Hematopoietic multipotent progenitor cell treated with erythropoietin and hydrocortisone succinate and interleukin-3 and kit ligand, for 4 days (in vitro differentiated cells): Measurements from ENCODE around the gene CNIH1.
A peak's percentile ranks its signal among the peaks of the same experiment; 100 is the strongest.
"Not testable (repeated sequence)": the region's sequence is repeated elsewhere in the genome, so short reads cannot be mapped to it uniquely, and the experiment has no call there.

Experiments
- DNase-seq: peaks from one replicate; pipeline ENCODE4 v3.0.0-alpha.2; 2015

Gene CNIH1

DNA sequence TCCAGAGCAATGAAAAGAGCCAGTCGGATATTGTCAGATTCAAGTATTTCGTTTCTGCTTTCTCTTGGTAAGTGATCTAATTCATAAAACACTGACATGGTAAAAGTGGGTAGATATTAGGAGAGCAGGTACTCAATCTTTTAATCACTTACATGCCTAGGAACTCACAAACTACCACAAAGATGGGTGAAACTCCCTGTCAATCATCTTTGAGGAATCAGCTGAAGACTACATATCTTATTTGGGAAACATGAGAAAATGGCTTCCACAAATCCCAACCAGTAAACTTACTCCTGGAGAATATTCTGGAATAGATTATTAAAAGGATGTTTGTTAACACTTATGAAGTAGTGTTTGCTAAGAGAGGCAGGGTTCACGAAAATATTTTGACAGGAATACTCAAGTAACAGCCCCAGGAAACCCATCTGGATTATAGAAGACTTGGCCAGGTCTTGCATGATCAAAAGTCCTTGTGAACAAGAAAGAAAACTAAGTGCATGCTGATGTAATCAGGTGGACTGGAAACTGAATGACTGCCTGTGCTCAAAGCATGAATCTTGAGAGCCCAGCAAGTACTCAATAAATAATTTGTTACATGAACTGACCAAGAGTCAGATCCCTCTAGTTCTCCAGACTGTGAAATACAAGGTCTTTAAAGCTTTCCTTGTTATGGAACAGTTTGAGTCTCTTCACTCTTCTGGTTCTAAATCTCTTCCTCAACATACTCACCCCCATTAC, 15.5 kb downstream of the CNIH1 start:
- no peak for DNase-seq

DNA sequence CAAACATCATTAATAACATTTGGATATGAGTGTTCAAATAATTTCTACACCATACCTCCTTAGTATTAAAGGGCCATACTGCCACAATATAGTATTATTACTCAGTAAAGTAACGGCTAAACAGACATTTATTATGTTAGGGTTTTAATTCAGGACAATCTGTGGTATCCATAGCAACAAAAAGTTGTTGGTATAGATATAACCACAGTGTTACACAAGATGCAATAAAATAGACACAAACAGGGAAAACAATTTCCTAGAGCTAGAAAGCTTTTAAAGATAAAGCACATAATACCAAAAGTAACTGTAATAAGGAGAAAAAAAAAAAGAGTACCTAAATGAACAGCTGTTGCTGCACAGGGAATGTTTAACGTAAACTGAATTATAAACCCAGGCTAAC, 16.1 kb downstream of the CNIH1 start:
- no peak for DNase-seq

DNA sequence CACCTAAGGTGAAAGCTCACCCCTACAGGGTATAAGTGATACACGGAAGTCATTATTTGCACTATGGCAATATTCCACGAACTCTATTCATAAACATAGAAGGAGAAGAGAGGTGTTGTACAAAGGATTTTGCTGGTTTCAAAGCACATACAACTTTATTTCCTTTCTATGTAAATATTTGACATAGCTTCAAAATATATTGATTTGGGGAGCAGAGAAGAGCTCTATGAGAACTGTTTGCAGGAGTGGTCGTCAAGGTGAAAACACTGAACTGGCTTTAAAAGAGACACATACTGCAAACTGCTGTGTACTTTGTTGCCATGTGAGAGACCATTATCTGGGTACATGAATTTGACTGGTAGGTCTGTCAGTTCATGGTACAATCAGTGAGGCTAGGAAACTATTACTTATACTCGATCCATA, 16.7 kb downstream of the CNIH1 start:
- no peak for DNase-seq

DNA sequence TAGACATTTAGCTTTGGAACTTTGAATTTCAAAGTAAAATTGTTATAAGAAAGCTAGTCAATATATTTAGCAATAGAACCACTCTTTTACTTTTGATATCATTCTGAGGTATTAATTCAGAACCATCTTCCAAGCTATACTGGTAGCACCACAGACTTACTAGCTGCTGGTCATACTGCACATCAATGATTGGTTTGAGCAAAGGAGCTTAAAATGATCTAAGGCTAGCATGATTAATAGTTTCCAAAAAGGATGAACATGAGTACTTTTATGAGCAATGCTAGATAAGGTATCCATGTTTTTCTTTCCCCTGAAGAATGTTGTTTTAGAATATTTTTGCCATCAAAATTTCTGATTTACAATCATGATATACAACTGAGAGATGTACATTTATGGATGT, 17.2 kb downstream of the CNIH1 start:
- DNase-seq = no peak

DNA sequence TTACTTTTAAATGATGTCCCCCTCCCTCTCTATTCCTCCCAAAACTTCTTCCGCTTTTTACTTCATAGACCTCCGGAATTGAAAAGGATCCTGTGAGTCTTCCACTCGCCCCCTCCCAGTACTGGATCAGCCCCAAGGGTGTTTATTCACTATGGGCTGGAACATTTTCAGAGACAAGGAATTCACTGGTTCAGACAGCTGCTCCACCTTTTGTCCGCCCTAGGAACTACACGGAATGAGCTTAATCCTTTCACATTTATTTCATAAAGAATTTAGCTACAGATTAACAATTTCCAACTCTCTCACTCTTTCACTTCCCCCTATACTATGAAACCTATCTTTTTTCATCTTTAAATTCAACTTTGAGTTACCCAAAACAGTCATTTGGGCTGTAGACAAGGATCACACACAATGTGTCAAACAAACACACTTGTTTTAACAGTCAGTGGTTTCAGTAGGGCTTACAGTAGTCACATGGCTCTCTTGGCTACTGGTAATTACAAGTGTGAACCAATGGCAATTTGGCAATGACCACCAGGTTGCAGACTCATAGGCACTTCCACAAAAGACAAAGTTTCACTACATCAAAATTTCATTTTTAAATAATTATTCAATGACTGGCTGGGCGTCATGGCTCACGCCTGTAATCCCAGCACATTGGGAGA, 20.6 kb downstream of the CNIH1 start:
- peak; percentile 63 for DNase-seq

DNA sequence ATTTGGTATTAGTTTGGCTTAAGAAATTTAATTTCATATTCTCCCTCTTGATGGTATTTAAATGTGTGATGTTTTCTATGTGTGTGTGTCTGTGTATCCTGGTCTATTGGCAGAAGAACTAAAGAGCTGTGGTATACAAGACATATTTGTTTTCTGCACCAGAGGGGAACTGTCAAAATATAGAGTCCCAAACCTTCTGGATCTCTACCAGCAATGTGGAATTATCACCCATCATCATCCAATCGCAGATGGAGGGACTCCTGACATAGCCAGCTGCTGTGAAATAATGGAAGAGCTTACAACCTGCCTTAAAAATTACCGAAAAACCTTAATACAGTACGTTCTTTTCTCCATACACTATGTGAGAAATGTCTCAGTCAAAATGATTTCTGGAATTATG, 29.8 kb downstream of the CNIH1 start:
- no peak for DNase-seq

DNA sequence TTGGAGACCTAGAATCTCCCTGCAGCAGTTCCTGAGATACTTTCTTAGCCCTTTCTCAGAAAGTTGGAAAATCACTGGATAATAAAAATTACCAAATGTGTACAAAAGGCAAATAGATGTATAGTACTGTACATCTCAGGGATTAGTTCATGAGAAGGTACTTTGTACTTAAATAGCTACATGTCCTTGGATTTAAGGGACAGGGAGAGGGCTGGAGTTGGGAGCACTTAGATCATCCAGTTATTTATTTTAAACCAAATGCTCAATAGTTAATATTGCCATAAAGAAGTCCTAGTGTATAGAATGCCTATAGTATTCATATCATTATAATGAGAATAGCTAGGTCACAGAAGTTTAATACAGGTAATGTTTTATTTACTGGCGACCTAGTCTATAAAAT, 31.0 kb downstream of the CNIH1 start:
- DNase-seq = no peak

DNA sequence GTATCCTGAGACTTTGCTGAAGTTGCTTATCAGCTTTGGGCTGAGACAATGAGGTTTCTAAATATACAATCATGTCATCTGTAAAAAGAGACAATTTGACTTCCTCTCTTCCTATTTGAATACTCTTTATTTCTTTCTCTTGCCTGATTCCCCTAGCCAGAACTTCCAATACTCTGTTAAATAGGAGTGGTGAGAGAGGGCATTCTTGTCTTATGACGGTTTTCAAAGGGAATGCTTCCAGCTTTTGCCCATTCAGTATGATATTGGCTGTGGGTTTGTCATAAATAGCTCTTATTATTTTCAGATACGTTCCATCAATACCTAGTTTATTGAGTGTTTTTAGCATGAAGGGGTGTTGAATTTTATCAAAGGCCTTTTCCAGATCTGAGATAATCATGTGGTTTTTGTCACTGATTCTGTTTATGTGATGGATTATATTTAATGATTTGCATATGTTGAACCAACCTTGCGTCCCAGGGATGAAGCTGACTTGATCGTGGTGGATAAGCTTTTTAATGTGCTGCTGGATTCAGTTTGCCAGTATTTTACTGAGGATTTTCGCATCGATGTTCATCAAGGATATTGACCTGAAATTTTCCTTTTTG, 37.7 kb downstream of the CNIH1 start:
- DNase-seq = not testable (repeated sequence)

DNA sequence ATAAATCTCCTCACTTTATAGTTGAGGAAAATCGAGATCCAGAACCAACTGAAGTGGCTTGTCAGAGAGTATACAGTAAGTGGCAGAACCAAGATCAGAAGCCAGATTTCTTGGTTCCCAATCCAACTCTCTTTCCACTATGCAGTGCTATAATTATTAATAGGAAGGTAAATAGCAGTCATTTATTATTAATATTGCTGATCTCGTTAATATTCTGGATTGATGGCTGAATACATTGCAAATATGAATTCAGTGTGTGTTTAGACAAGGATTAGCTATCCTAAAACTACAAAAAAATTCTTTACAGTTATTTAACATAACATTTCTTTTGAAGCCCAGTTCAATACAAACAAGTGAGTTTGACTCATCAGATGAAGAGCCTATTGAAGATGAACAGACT, 41.6 kb downstream of the CNIH1 start:
- no peak for DNase-seq

DNA sequence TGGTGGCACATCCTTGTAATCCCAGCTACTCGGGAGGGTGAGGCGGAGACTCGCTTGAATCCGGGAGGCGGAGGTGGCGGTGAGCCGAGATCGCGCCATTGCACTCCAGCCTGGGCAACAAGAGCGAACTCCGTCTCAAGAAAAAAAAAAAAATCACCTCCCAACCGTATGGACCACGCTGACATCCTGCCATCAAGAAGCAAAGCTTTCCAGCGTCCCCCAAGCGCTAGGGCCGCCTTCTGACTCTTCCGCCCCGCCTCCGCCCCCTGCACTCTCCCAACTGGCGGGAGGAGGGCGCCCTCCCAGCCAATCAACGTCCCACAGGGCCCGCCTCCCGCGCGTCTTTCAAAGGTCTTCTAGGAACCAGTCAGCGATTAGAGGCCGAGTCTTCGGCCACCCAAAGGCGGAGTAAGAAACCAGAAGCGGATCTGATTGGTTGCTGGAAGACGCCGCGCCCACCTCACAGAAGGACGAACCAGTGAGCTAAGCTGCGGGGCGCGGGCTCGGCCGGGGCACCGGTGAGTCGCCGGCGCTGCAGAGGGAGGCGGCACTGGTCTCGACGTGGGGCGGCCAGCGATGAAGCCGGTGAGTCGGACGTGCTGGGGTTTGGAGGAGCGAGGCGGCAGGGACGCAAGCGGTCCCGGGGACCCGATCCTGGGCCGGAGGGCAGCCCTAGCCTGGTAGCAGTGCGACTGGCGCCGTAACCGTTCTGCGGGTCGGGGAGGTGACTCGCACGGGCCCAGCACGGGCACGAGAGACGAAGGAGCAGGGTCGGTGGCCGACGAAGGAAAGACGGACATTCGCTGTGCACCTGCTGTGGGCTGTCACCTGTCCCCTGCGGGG, 44.5 kb downstream of the CNIH1 start, which contains the start of gene CDKN3:
Gene CDKN3 (plus strand): TSS at position 515 of the 843 bp plus-strand sequence. CDS start 62 bp downstream, at position 577.
- peak; percentile 100 for DNase-seq

DNA sequence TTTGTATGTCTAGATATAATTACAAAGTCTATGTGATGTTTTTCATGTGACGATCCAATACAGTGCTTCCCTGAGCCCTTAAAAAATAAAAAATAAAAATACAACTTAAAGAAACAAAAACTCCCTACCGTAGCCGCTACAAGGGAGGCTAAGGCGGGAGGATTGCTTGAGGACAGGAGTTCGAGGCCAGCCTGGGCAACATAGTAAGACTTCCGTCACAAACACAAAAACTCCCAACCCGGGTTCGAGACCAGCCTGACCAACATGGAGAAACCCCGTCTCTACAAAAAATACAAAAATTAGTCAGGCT, 45.0 kb downstream of the CNIH1 start:
- no peak for DNase-seq

DNA sequence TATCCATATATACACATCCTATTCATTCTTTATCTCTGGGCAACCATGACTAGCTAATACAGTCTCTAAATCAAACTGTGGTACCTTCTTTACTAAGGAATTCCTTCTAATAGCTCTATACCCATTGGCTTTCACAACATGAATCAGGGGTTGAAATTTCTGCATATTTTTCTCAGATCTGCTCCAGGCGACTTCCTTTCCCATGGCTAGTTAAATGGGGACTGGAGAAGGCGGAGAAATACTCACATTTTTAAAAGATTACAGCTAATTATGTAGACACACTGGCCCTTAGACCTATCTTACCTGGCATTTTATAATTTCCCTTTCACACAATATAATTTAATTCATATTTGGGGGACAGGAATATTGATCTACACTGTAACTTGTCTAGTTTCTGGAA, 45.5 kb downstream of the CNIH1 start:
- no peak for DNase-seq

DNA sequence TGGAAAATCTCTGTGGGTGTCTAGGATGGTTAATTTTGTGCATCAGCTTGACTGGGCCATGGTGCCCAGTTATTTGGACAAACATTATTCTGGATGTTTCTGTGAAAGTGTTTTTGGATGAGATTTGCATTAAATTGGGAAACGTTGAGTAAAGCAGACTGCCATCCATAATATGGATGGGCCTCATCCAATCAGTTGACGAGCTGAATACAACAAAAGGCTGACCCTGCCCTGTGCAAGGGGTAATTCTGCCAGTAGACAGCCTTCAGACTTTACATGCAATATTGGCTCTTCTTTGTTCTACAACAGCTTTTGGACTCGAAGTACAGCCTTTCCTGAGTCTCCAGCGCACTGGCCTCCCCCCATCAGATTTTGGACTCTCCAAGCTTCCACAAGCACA, 45.9 kb downstream of the CNIH1 start:
- DNase-seq = no peak

DNA sequence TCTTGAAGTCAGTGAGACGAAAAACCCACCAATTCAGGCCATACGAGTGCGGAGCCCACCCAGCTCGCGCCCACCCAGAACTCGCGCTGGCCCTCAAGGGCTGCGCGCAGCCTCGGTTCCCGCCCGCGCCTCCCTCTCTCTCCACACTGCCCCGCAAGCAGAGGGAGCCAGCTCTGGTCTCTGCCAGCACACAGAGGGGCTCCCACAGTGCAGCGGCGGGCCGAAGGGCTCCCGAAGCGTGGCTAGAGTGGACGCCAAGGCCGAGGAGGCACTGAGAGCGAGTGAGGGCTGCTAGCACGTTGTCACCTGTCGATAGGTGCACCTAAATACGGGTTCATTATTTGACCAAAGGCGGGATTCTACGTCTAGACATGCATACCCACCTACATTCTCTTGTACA, 46.6 kb downstream of the CNIH1 start:
- DNase-seq = no peak

DNA sequence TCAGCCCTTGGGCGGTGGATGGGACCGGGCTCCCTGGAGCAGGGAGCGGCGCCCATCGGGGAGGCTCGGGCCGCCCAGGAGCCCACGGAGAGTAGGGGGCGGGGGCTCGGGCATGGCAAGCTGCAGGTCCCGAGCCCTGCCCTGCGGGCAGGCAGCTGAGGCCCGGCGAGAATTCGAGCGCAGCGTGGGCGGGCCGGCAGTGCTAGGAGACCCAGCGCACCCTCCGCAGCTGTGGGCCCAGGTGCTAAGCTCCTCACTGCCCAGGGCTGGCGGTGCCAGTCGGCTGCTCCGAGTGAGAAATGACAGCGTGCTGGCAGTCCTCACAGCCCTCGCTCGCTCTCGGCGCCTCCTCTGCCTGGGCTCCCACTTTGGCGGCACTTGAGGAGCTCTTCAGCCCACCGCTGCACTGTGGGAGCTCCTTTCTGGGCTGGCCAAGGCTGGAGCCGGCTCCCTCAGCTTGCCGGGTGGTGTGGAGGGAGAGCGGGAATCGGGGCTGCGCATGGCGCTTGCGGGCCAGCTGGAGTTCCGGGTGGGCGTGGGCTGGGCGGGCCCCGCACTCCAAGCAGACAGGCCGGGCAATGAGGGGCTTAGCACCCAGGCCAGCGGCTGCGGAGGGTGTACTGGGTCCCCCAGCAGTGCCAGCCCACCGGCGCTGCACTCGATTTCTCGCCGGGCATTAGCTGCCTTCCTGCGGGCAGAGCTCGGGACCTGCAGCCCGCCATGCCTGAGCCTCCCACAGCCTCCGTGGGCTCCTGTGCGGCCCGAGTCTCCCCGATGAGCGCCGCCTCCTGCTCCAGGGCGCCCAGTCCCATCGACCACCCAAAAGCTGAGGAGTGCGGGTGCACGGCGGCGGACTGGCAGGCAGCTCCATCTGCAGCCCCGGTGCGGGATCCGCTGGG, 47.9 kb downstream of the CNIH1 start:
- not testable (repeated sequence) for DNase-seq

DNA sequence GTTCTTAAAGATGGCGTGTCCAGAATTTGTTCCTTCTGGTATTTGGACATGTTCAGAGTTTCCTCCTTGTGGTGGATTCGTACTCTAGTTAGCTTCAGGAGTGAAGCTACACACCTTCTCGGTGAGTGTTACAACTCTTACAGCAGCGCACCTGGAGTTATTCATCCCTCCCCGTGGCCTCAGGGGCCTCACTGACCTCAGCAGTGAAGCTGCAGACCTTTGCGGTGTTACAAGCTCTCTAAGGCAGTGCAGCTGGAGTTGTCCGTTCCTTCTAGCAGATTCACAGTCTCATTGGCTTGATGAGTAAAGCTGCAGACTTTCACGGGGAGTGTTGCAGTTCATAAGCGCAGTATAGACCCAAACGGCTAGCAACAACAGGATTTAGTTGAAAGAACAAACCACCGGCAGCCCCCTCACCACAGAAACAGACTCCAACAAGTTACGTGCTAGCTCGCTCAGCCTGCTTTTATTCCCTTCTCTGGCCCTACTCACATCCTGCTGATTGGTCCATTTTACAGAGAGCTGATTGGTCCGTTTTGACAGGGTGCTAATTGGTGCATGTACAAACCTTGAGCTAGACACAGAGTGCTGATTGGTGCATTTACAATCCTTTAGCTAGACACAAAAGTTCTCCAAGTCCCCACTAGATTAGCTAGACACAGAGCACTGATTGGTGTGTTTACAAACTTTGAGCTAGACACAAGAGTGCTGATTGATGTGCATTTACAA, 48.9 kb downstream of the CNIH1 start:
- DNase-seq = no peak

DNA sequence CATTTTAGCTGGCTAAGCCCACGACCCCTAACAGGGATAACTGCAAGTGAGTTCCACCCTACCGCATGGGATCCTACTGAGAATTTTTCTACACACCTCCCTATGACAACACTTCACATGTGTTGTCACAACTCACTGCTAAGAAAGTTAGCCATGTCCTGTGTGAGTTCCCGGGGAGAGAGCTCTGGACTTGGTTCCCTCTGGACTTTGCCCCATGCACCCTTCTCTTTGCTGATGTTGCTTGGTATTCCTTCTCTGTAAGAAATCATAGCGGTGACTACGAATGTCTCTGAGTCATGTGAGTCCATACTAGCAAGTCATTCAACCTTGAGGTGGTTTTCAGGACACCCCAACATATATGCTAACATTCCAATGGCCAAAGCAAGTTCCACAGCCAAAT, 53.8 kb downstream of the CNIH1 start:
- DNase-seq = no peak

DNA sequence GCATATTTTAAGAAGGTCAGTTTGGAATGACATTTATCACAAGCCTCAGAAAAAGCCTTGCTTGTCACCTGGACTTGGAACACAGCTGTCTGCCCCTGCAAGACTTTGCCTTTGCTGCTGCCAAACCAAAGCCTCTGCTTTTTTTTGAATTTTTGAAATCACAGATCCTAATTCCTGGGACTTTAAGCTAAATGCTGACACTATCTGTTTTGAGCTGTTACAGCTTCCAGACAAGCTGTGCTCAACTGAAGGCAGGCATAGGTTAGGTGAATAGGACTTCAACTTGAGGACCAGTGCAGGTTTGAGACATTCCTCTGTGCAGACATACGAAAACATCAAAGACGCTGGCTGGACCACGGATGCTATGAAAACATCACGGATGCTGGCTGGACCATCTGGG, 55.6 kb downstream of the CNIH1 start:
- DNase-seq = no peak

DNA sequence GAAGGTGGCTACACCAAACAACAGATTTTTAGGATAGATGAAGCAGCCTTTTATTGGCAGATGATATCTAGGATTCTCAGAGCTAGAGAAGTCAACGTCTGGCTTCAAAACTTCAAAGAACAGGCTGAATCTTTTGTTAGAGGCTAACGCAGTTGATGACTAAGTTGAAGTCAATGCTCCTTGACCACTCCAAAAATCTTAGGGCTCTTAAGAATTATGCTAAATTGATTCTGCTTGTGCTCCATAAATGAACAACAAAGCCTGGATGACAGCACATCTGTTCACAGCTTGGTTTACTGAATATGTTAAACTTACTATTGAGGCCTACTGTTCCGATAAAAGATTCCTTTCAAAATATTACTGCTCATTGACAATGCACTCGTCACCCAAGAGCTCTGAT, 57.3 kb downstream of the CNIH1 start:
- DNase-seq = no peak

DNA sequence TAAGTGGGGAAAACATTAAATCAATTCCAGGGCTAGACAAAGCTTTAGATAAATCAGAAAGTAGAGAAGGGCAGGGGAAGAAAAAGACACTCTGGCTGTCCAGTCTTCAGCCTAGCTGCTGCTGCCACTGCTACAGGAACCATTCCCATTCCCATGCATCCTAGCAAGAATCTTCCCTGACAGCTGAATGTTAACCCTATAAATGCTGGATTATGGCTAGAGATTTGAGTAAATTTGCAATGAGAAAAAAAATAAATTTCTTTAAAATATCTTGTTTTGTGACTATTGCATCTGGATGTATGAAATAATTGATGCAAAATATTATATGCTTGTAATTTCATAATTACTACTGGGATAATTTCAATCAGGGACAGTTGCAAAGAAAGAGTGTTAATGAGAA, 59.4 kb downstream of the CNIH1 start:
- DNase-seq = no peak

DNA sequence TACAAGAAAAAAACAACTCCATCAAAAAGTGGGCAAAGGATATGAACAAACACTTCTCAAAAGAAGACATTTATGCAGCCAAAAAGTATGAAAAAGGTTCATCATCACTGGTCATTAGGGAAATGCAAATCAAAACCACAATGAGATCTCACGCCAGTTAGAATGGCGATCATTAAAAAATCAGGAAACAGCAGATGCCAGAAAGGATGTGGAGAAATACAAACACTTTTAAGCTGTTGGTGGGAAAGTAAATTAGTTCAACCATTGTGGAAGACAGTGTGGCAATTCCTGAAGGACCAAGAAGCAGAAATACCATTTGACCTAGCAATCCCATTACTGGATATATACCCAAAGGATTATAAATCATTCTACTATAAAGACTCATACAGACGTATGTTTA, 60.6 kb downstream of the CNIH1 start:
- peak; percentile 5 for DNase-seq

DNA sequence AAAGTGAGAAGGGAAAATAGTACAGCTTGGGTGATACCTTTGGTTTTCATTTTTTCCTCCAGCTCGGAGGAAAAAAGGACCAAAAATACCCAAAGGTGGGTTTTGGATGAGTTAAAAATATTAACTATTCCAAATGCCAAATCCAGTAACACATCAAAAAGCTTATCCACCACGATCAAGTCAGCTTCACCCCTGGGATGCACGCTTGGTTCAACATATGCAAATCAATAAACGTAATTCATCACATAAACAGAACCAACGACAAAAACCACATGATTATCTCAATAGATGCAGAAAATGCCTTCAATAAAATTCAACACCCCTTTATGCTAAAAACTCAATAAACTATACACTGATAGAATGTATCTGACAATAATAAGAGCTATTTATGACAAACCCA, 62.3 kb downstream of the CNIH1 start:
- DNase-seq = not testable (repeated sequence)
